ENCODE measurements around the gene LBHD1.

Gene LBHD1

GRCh38 chr11:62671236-62671607 lies 845 bp downstream of the LBHD1 start:
- Histone ChIP-seq H3K4me3 (ENCODE audit: low read depth, low read length) (peak overlapping the region; percentile 83), H3K18ac (ENCODE audit: low read length) (no peak overlapping the region), H3K4me1 (ENCODE audit: control insufficient read depth in 1 of 2, insufficient read depth in 2 of 2, low read length in 2 of 2) (peaks cover 8 to 14% of the 10 kb centered on the region in 2 experiments), H3K79me1 (ENCODE audit: low read length) (peaks cover 12% of the 10 kb centered on the region), H2AK5ac (ENCODE audit: low read length) (no peak overlapping the region), H2BK12ac (ENCODE audit: low read length) (no peak overlapping the region), H3K27me3 (ENCODE audit: insufficient read depth, low read length) (no peaks in the 10 kb centered on the region), H3K9me3 (ENCODE audit: insufficient read depth, low read depth, low read length) (no peaks in the 10 kb centered on the region), H3K23ac (ENCODE audit: low read length) (no peak overlapping the region), H2BK120ac (ENCODE audit: insufficient read depth, low read length, poor library complexity) (peak overlapping the region; percentile 72), H3K14ac (ENCODE audit: low read length) (peak overlapping the region; percentile 89), H4K8ac (ENCODE audit: low read depth, low read length) (peak overlapping the region; percentile 91), H4K91ac (ENCODE audit: low read depth, low read length) (peak overlapping the region; percentile 78), H4K12ac (ENCODE audit: low read depth, low read length) (peak overlapping the region; percentile 75), H3K4me2 (ENCODE audit: low read length) (peak overlapping the region; percentile 83), H3K36me3 (ENCODE audit: control insufficient read depth in 1 of 2, insufficient read depth in 2 of 2, low read length in 2 of 2) (peaks cover 14 to 22% of the 10 kb centered on the region in 2 experiments), H3K9ac (ENCODE audit: low read length) (peak overlapping the region; percentile 86), H3K79me2 (ENCODE audit: control insufficient read depth, insufficient read depth, low read length, poor library complexity) (peaks cover 10% of the 10 kb centered on the region), H3K4ac (ENCODE audit: low read depth, low read length) (peak overlapping the region; percentile 36), H2BK5ac (ENCODE audit: low read depth, low read length, poor library complexity) (peak overlapping the region; percentile 80), H2AFZ (ENCODE audit: insufficient read depth, low read length, poor library complexity) (peak overlapping the region; percentile 94), H3K27ac (ENCODE audit: low read depth, low read length) (peak overlapping the region; percentile 91)
- DNase-seq = peak in 1 of 2 donors; percentile 47
- WGBS (ENCODE audit: extremely low coverage, insufficient coverage, insufficient read length) = no CpG with 5 or more reads among the region's 17 CpGs

GRCh38 chr11:62669420-62670161 lies 2.5 kb downstream of the LBHD1 start:
- no peak overlapping the region for H3K14ac ChIP-seq (ENCODE audit: low read length)
- H2AK5ac ChIP-seq (ENCODE audit: low read length) = no peak overlapping the region
- peaks cover 23% of the 10 kb centered on the region for H3K79me1 ChIP-seq (ENCODE audit: low read length)
- H4K12ac ChIP-seq (ENCODE audit: low read depth, low read length) = peak overlapping the region; percentile 8
- H3K4ac ChIP-seq (ENCODE audit: low read depth, low read length) = no peak overlapping the region
- H3K4me2 ChIP-seq (ENCODE audit: low read length) = no peak overlapping the region
- no peaks in the 10 kb centered on the region for H3K27me3 ChIP-seq (ENCODE audit: insufficient read depth, low read length)
- no peak overlapping the region for H3K27ac ChIP-seq (ENCODE audit: low read depth, low read length)
- H2AFZ ChIP-seq (ENCODE audit: insufficient read depth, low read length, poor library complexity) = no peak overlapping the region
- H2BK120ac ChIP-seq (ENCODE audit: insufficient read depth, low read length, poor library complexity) = no peak overlapping the region
- peaks cover 14 to 20% of the 10 kb centered on the region in 2 experiments for H3K36me3 ChIP-seq (ENCODE audit: control insufficient read depth in 1 of 2, insufficient read depth in 2 of 2, low read length in 2 of 2)
- H3K79me2 ChIP-seq (ENCODE audit: control insufficient read depth, insufficient read depth, low read length, poor library complexity) = peaks cover 24% of the 10 kb centered on the region
- H2BK5ac ChIP-seq (ENCODE audit: low read depth, low read length, poor library complexity) = no peak overlapping the region
- no peak overlapping the region for H4K91ac ChIP-seq (ENCODE audit: low read depth, low read length)
- WGBS (ENCODE audit: extremely low coverage, insufficient coverage, insufficient read length) = no CpG with 5 or more reads among the region's 4 CpGs
- H3K23ac ChIP-seq (ENCODE audit: low read length) = no peak overlapping the region
- no peak for DNase-seq
- no peaks in the 10 kb centered on the region for H3K9me3 ChIP-seq (ENCODE audit: insufficient read depth, low read depth, low read length)
- no peak overlapping the region for H3K9ac ChIP-seq (ENCODE audit: low read length)
- H3K4me1 ChIP-seq (ENCODE audit: control insufficient read depth in 1 of 2, insufficient read depth in 2 of 2, low read length in 2 of 2) = peaks cover 13 to 17% of the 10 kb centered on the region in 2 experiments
- no peak overlapping the region for H2BK12ac ChIP-seq (ENCODE audit: low read length)
- no peak overlapping the region for H3K4me3 ChIP-seq (ENCODE audit: low read depth, low read length)
- no peak overlapping the region for H3K18ac ChIP-seq (ENCODE audit: low read length)
- H4K8ac ChIP-seq (ENCODE audit: low read depth, low read length) = no peak overlapping the region

DNA sequence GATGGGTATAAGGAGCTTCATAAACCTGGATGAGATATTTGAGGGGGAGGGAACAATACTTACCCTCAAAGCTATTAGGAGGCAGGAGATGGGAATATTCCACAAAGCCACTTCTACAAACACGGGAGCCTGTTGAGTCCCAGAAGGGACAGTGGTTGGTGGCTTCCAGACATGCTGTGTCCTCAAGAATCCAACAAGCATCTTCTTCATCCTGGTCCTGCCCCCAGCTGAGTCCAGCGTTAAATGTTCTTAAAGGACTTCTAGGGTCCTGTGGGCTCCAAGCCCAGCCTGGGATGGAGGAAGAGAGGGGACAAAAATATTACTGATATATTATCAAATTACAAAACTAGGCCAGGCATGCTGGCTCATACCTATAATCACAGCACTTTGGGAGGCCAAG lies 4.6 kb downstream of the LBHD1 start:
- Histone ChIP-seq H3K23ac (ENCODE audit: low read length) (no peak overlapping the region), H2BK12ac (ENCODE audit: low read length) (no peak overlapping the region), H2BK5ac (ENCODE audit: low read depth, low read length, poor library complexity) (no peak overlapping the region), H3K4ac (ENCODE audit: low read depth, low read length) (no peak overlapping the region), H4K12ac (ENCODE audit: low read depth, low read length) (no peak overlapping the region), H3K14ac (ENCODE audit: low read length) (no peak overlapping the region), H2AK5ac (ENCODE audit: low read length) (no peak overlapping the region), H4K8ac (ENCODE audit: low read depth, low read length) (no peak overlapping the region), H3K79me2 (ENCODE audit: control insufficient read depth, insufficient read depth, low read length, poor library complexity) (peaks cover 24% of the 10 kb centered on the region), H3K27ac (ENCODE audit: low read depth, low read length) (no peak overlapping the region), H3K4me1 (ENCODE audit: control insufficient read depth in 1 of 2, insufficient read depth in 2 of 2, low read length in 2 of 2) (peaks cover 10 to 12% of the 10 kb centered on the region in 2 experiments), H2BK120ac (ENCODE audit: insufficient read depth, low read length, poor library complexity) (no peak overlapping the region), H3K79me1 (ENCODE audit: low read length) (peaks cover 23% of the 10 kb centered on the region), H2AFZ (ENCODE audit: insufficient read depth, low read length, poor library complexity) (no peak overlapping the region), H3K9ac (ENCODE audit: low read length) (no peak overlapping the region), H4K91ac (ENCODE audit: low read depth, low read length) (no peak overlapping the region), H3K4me3 (ENCODE audit: low read depth, low read length) (no peak overlapping the region), H3K36me3 (ENCODE audit: control insufficient read depth in 1 of 2, insufficient read depth in 2 of 2, low read length in 2 of 2) (peaks cover 11 to 24% of the 10 kb centered on the region in 2 experiments), H3K9me3 (ENCODE audit: insufficient read depth, low read depth, low read length) (no peaks in the 10 kb centered on the region), H3K18ac (ENCODE audit: low read length) (no peak overlapping the region), H3K4me2 (ENCODE audit: low read length) (no peak overlapping the region), H3K27me3 (ENCODE audit: insufficient read depth, low read length) (no peaks in the 10 kb centered on the region)
- DNase-seq = no peak
- WGBS (ENCODE audit: extremely low coverage, insufficient coverage, insufficient read length) = no CpG with 5 or more reads among the region's 2 CpGs

GRCh38 chr11:62666259-62666926 lies 5.7 kb downstream of the LBHD1 start:
- Histone ChIP-seq H3K4me1 (ENCODE audit: control insufficient read depth in 1 of 2, insufficient read depth in 2 of 2, low read length in 2 of 2) (peaks cover 10% of the 10 kb centered on the region in 2 experiments), H4K8ac (ENCODE audit: low read depth, low read length) (no peak overlapping the region), H3K79me2 (ENCODE audit: control insufficient read depth, insufficient read depth, low read length, poor library complexity) (peaks cover 18% of the 10 kb centered on the region), H3K9me3 (ENCODE audit: insufficient read depth, low read depth, low read length) (no peaks in the 10 kb centered on the region), H3K4me2 (ENCODE audit: low read length) (peak overlapping the region; percentile 68), H3K4ac (ENCODE audit: low read depth, low read length) (peak overlapping the region; percentile 93), H2BK120ac (ENCODE audit: insufficient read depth, low read length, poor library complexity) (no peak overlapping the region), H3K4me3 (ENCODE audit: low read depth, low read length) (peak overlapping the region; percentile 23), H3K18ac (ENCODE audit: low read length) (peak overlapping the region; percentile 49), H4K91ac (ENCODE audit: low read depth, low read length) (peak overlapping the region; percentile 75), H3K9ac (ENCODE audit: low read length) (no peak overlapping the region), H4K12ac (ENCODE audit: low read depth, low read length) (peak overlapping the region; percentile 0), H3K79me1 (ENCODE audit: low read length) (peaks cover 16% of the 10 kb centered on the region), H3K36me3 (ENCODE audit: control insufficient read depth in 1 of 2, insufficient read depth in 2 of 2, low read length in 2 of 2) (peaks cover 13 to 28% of the 10 kb centered on the region in 2 experiments), H3K27me3 (ENCODE audit: insufficient read depth, low read length) (no peaks in the 10 kb centered on the region), H2BK12ac (ENCODE audit: low read length) (no peak overlapping the region), H3K27ac (ENCODE audit: low read depth, low read length) (no peak overlapping the region), H3K14ac (ENCODE audit: low read length) (peak overlapping the region; percentile 87), H3K23ac (ENCODE audit: low read length) (no peak overlapping the region), H2AK5ac (ENCODE audit: low read length) (no peak overlapping the region), H2AFZ (ENCODE audit: insufficient read depth, low read length, poor library complexity) (no peak overlapping the region), H2BK5ac (ENCODE audit: low read depth, low read length, poor library complexity) (no peak overlapping the region)
- no peak for DNase-seq
- WGBS (ENCODE audit: extremely low coverage, insufficient coverage, insufficient read length) = no CpG with 5 or more reads among the region's 16 CpGs

Data from trophoblast cell (in vitro differentiated cells and primary cell).